ENCODE measurements around the gene AHNAK. TPM values are rescaled to one million over a fixed set of nuclear protein-coding genes. Genes with fewer than 3 reads are reported as not detected.
A peak's percentile ranks its signal among the peaks of the same experiment; 100 is the strongest.
"Not testable (repeated sequence)": the region's sequence is repeated elsewhere in the genome, so short reads cannot be mapped to it uniquely, and the experiment has no call there.

Gene AHNAK
- total RNA-seq, 3 donors from 2014 or later = 473 to 1,283 (median 535) TPM

DNA sequence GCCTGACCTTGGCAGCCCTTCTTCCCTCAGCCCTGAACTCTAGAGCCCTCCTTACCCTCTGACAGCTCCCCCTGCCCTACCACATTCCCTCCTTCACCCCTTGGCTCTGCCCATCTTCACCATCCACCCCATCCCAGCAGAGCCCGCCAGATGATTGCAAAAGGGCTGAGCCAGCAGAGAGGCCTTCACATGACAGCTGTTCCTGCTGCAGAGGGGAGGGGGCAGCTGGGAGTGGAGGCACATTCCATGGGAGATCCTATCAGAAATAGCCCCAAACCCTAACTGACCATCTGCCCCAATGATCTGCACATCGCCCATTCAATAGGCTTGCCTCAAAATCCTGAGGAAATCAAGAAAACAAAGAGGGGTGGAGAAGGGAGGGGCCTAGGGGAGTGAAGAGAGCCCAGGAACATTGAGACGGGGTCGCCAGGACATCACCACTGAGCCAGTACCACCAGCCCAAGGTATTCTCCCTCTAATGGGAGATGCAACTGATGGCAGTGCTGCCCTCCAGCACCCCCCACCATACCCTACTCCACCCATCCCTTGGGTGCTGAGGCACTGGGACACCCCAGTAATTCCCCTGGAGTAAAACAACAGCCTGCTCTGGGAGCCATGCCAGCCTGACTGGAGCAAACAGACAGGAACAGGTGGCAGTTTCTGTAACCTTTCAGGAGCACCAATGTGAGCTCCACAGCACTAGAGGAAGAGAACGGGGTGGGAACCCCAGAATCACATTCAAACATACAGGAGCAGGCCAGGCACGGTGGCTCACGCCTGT, 8.0 kb upstream of the AHNAK start:
- Histone ChIP-seq H3K9me3 (no peaks in the 10 kb centered on the region), H3K4me1 (ENCODE audit: low read depth) (peaks cover 79% of the 10 kb centered on the region), H3K4me3 (no peak overlapping the region), H3K36me3 (ENCODE audit: low read depth) (peaks cover 4% of the 10 kb centered on the region)
- intact Hi-C loops (cut with DNase I, micrococcal nuclease) = loop anchor here in 1 of 2 donors (5.0 kb wide), 1 partner anchor 132 kb away; no protein-coding TSS in a partner anchor
- no peak for TF ChIP-seq CTCF (IDR thresholded peaks at IDR 0.05)
- DNase-seq = peak in 2 of 3 donors; percentile 72 to 76
- ATAC-seq = peak; percentile 0

- Histone ChIP-seq H3K36me3 (ENCODE audit: low read depth) (peaks cover 4% of the 10 kb centered on the region), H3K4me3 (no peak overlapping the region), H3K4me1 (ENCODE audit: low read depth) (peaks cover 85% of the 10 kb centered on the region), H3K9me3 (no peaks in the 10 kb centered on the region)
- ATAC-seq (peak; percentile 15), DNase-seq (peak in 1 of 3 donors; percentile 53)
- intact Hi-C loops (cut with DNase I, micrococcal nuclease) = no loop called here
- no peak for TF ChIP-seq CTCF (IDR thresholded peaks at IDR 0.05)
These were observed 7.3 kb upstream of the AHNAK start for GRCh38 chr11:62553839-62554361.

- intact Hi-C loops (cut with DNase I, micrococcal nuclease) = no loop called here
- ATAC-seq (peak; percentile 65), DNase-seq (peak; percentile 87 to 93 (median 88))
- Histone ChIP-seq H3K4me3 (peak overlapping the region; percentile 3), H3K4me1 (ENCODE audit: low read depth) (peaks cover 91% of the 10 kb centered on the region), H3K9me3 (no peaks in the 10 kb centered on the region), H3K36me3 (ENCODE audit: low read depth) (peaks cover 4% of the 10 kb centered on the region)
- no peak for TF ChIP-seq CTCF (IDR thresholded peaks at IDR 0.05)
These were observed 6.7 kb upstream of the AHNAK start for GRCh38 chr11:62553080-62553838.

DNA sequence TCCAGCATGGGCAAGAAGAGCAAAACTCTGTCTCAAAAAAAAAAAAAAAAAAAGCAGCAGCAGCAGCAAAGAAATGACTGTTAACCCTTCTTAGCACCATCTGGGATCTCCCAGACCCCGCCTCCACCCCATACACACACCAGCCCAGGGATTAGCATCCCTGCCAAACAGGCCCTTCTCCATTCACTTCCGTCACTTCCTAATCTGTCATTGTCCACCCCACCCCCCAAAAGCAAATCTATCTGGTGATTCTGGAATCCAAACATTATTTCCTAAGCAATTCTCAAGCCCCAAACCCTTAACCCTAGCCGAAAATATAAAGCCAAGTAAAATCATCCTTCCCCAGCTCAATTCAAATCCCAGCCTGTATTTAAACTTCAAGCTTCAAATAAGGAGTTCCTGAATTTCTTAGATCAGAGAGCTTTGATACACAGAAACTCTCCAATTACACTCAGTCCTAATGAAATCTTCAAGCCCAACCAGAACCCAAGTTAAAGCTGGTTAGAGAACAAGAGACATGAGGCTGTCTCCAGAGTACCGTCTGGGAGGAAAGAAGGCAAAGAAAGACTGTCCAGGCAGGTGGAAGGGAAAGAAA, 6.0 kb upstream of the AHNAK start:
- Histone ChIP-seq H3K4me3 (no peak overlapping the region), H3K9me3 (no peaks in the 10 kb centered on the region), H3K4me1 (ENCODE audit: low read depth) (peaks cover 92% of the 10 kb centered on the region), H3K36me3 (ENCODE audit: low read depth) (peaks cover 4% of the 10 kb centered on the region)
- DNase-seq (peak in 1 of 3 donors; percentile 62), ATAC-seq (no peak)
- intact Hi-C loops (cut with DNase I, micrococcal nuclease) = no loop called here
- TF ChIP-seq CTCF (IDR thresholded peaks at IDR 0.05) = no peak

DNA sequence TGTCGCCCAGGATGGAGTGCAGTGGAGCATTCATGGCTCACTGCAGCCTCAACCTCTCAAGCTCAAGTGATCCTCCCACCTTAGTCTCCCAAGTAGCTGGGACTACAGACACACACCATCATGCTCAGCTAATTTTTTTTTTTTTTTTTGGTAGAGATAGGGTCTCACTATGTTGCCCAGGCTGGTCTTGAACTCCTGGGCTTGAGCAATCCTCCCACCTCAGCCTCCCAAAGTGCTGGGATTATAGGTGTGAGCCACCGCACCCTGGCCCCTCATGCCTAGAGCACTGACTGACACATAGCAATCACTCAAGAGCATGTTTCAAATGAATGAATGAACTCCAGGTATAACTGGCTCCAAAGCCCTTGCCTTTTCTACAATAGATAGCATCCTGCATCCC, 3.9 kb upstream of the AHNAK start:
- ATAC-seq; intact Hi-C loops (cut with DNase I, micrococcal nuclease): not testable (repeated sequence)
- H3K4me1 ChIP-seq (ENCODE audit: low read depth) = peaks cover 72% of the 10 kb centered on the region

More for the DNA sequence above, 3.9 kb upstream of the AHNAK start:
- DNase-seq; H3K9me3 ChIP-seq; H3K36me3 ChIP-seq (ENCODE audit: low read depth); H3K4me3 ChIP-seq: not testable (repeated sequence)

All from mucosa of descending colon (tissue), 3 donors.